ENCODE data around the gene OVCH1. TPM values are rescaled to one million over a fixed set of nuclear protein-coding genes. Genes with fewer than 3 reads are reported as not detected.
A peak's percentile ranks its signal among the peaks of the same experiment; 100 is the strongest.

Gene OVCH1
- total and polyA plus RNA-seq, 10 of the 15 experiments (the other 5 are each of a cell fraction or from before 2014, with no cell fraction given): 0.15 TPM; not detected in 9

DNA sequence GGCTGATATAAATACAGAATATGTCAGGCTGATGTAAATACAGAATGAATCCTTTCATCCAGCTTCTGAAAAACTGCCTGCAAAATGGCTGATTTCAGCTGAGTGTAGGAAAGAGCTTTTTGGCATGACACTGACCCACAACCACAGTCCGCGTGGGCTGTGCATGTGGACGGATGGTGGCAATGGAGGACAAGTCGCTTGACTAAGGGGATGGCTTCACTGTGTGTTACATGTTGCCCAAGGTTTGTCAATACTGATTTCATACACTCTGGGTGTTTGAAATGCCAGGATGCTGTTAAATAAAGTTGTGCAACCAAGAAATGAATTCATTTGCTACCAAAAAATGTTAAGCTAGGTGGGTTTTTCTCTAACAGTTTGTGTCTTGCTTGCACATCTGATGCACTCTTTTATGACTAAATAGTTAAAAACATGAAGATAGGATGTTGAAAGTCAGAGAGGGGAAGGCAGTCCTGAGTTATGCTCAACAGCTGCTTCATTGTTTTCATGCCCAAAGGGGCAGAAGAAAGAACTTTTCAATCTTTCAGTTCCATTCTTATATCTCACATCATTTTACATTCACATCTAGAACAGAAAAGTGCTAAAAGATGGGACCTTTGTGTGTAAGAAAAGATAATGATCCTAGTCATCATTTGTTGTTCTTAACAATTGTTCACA, 36.5 kb upstream of the OVCH1 start:
- in situ Hi-C loops (cut with MboI) (no loop called here), intact Hi-C loops (cut with micrococcal nuclease; ENCODE audit: unreplicated experiment) (no loop called here)
- ATAC-seq (peak; percentile 61), DNase-seq (ENCODE audit: low read depth, low spot score) (no peak), FAIRE-seq (no peak)
- BruUV-seq (replicated peaks): no TSS peak
- ChIA-PET SMC1A (ENCODE audit: uncharacterized antibody, unreplicated experiment) (interaction anchor here (1.0 to 2.2 kb wide), 5 partner anchors 8 to 367 kb away, joined by 3 to 15 read pairs (median 5); no protein-coding TSS in a partner anchor), POLR2A (interaction anchor here (0.6 kb wide), 1 partner anchor 13 kb away, joined by 3 read pairs; no protein-coding TSS in a partner anchor), CTCF (interaction anchor here (1.2 to 1.8 kb wide), 5 partner anchors 9 to 368 kb away, joined by 3 to 8 read pairs (median 4); no protein-coding TSS in a partner anchor), RAD21 (ENCODE audit: unreplicated experiment) (interaction anchor here (1.1 to 2.2 kb wide), 4 partner anchors 11 to 368 kb away, joined by 3 to 14 read pairs (median 3); no protein-coding TSS in a partner anchor)
- Histone ChIP-seq H3K9ac (ENCODE audit: control insufficient read depth, insufficient read depth, low read length) (no peak overlapping the region), H3K4me2 (ENCODE audit: control insufficient read depth, insufficient read depth) (no peak overlapping the region), H2AFZ (ENCODE audit: control insufficient read depth, low read depth, low read length) (no peak overlapping the region), H3K27ac (ENCODE audit: control insufficient read depth, insufficient read depth) (no peak overlapping the region), H3K79me2 (ENCODE audit: control insufficient read depth, insufficient read depth, low read length) (no peaks in the 10 kb centered on the region), H4K20me1 (ENCODE audit: control insufficient read depth, insufficient read depth) (no peaks in the 10 kb centered on the region), H3K4me3 (no peak overlapping the region), H3K27me3 (replicated peaks in 1 of 2; ENCODE audit: control insufficient read depth in 2 of 2, insufficient read depth in 2 of 2, low read length in 1 of 2) (no peaks in the 10 kb centered on the region), H3K9me3 (replicated peaks; ENCODE audit: control insufficient read depth, insufficient read depth, low read length) (no peaks in the 10 kb centered on the region), H3K4me1 (ENCODE audit: control insufficient read depth, insufficient read depth, low read length) (no peaks in the 10 kb centered on the region), H3K36me3 (ENCODE audit: control insufficient read depth in 2 of 2, insufficient read depth in 2 of 2, low read length in 1 of 2) (no peaks in the 10 kb centered on the region)
- TF ChIP-seq, protein P1, sequence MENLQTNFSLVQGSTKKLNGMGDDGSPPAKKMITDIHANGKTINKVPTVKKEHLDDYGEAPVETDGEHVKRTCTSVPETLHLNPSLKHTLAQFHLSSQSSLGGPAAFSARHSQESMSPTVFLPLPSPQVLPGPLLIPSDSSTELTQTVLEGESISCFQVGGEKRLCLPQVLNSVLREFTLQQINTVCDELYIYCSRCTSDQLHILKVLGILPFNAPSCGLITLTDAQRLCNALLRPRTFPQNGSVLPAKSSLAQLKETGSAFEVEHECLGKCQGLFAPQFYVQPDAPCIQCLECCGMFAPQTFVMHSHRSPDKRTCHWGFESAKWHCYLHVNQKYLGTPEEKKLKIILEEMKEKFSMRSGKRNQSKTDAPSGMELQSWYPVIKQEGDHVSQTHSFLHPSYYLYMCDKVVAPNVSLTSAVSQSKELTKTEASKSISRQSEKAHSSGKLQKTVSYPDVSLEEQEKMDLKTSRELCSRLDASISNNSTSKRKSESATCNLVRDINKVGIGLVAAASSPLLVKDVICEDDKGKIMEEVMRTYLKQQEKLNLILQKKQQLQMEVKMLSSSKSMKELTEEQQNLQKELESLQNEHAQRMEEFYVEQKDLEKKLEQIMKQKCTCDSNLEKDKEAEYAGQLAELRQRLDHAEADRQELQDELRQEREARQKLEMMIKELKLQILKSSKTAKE (IDR thresholded peaks at IDR 0.05; ENCODE audit: low read depth, poor library complexity, severe bottlenecking): no peak
- no peak for TF ChIP-seq SIX5 (IDR thresholded peaks at IDR 0.05; ENCODE audit: low read depth, low read length, severe bottlenecking)
- WGBS (ENCODE audit: insufficient coverage, insufficient replicate concordance, low lambda C conversion rate, missing lambda C conversion rate): 50% methylated on average over 4 of the region's 4 CpGs

DNA sequence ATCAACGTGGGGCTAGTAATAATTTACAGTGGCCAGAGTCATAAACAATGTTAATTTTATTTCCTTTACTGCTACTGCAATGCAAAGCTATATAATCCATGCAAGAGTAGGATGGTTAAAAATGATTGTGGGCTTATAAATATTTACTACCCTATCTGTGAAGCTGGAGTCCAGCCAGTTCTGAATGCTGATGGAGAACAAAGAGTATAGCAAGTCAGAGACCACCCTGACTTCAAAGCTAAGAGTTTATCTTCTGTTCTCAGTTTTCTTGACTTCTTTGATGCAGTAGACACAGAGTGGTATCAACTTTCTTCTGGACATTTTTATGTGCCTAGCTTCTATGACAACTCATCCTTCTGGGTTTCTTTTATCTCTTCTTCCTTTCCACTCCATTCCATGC, 34.0 kb upstream of the OVCH1 start:
- H3K27ac ChIP-seq (ENCODE audit: control insufficient read depth, insufficient read depth): no peak overlapping the region
- ChIA-PET POLR2A (no interaction called here), SMC1A (ENCODE audit: uncharacterized antibody, unreplicated experiment) (interaction anchor here (1.0 to 1.5 kb wide), 3 partner anchors 10 to 370 kb away, joined by 3 to 9 read pairs (median 4); no protein-coding TSS in a partner anchor), CTCF (interaction anchor here (1.3 to 1.5 kb wide), 3 partner anchors 9 to 13 kb away, joined by 3 to 4 read pairs (median 4); no protein-coding TSS in a partner anchor), RAD21 (ENCODE audit: unreplicated experiment) (interaction anchor here (1.6 to 2.4 kb wide), 2 partner anchors 11 to 14 kb away, joined by 5 to 12 read pairs; no protein-coding TSS in a partner anchor)
- H3K4me2 ChIP-seq (ENCODE audit: control insufficient read depth, insufficient read depth): no peak overlapping the region
- BruUV-seq (replicated peaks): no TSS peak
- no peak overlapping the region for H2AFZ ChIP-seq (ENCODE audit: control insufficient read depth, low read depth, low read length)
- H3K9me3 ChIP-seq (replicated peaks; ENCODE audit: control insufficient read depth, insufficient read depth, low read length): no peaks in the 10 kb centered on the region
- no peak for FAIRE-seq
- no peaks in the 10 kb centered on the region for H3K4me1 ChIP-seq (ENCODE audit: control insufficient read depth, insufficient read depth, low read length)
- H3K79me2 ChIP-seq (ENCODE audit: control insufficient read depth, insufficient read depth, low read length): no peaks in the 10 kb centered on the region
- H3K36me3 ChIP-seq (ENCODE audit: control insufficient read depth in 2 of 2, insufficient read depth in 2 of 2, low read length in 1 of 2): no peaks in the 10 kb centered on the region
- 0% methylated on average over 1 of the region's 1 CpG for WGBS (ENCODE audit: insufficient coverage, insufficient replicate concordance, low lambda C conversion rate, missing lambda C conversion rate)
- no peak for ATAC-seq
- H3K9ac ChIP-seq (ENCODE audit: control insufficient read depth, insufficient read depth, low read length): no peak overlapping the region
- intact Hi-C loops (cut with micrococcal nuclease; ENCODE audit: unreplicated experiment) (no loop called here), in situ Hi-C loops (cut with MboI) (no loop called here)
- DNase-seq (ENCODE audit: low read depth, low spot score): no peak
- H4K20me1 ChIP-seq (ENCODE audit: control insufficient read depth, insufficient read depth): no peaks in the 10 kb centered on the region
- H3K27me3 ChIP-seq (replicated peaks in 1 of 2; ENCODE audit: control insufficient read depth in 2 of 2, insufficient read depth in 2 of 2, low read length in 1 of 2): no peaks in the 10 kb centered on the region
- H3K4me3 ChIP-seq: no peak overlapping the region
- no peak for TF ChIP-seq TAF1 (IDR thresholded peaks at IDR 0.05; ENCODE audit: borderline replicate concordance, low read depth, low read length)
- no peak for TF ChIP-seq ZNF217 (IDR thresholded peaks at IDR 0.05)
- TF ChIP-seq, protein P2, sequence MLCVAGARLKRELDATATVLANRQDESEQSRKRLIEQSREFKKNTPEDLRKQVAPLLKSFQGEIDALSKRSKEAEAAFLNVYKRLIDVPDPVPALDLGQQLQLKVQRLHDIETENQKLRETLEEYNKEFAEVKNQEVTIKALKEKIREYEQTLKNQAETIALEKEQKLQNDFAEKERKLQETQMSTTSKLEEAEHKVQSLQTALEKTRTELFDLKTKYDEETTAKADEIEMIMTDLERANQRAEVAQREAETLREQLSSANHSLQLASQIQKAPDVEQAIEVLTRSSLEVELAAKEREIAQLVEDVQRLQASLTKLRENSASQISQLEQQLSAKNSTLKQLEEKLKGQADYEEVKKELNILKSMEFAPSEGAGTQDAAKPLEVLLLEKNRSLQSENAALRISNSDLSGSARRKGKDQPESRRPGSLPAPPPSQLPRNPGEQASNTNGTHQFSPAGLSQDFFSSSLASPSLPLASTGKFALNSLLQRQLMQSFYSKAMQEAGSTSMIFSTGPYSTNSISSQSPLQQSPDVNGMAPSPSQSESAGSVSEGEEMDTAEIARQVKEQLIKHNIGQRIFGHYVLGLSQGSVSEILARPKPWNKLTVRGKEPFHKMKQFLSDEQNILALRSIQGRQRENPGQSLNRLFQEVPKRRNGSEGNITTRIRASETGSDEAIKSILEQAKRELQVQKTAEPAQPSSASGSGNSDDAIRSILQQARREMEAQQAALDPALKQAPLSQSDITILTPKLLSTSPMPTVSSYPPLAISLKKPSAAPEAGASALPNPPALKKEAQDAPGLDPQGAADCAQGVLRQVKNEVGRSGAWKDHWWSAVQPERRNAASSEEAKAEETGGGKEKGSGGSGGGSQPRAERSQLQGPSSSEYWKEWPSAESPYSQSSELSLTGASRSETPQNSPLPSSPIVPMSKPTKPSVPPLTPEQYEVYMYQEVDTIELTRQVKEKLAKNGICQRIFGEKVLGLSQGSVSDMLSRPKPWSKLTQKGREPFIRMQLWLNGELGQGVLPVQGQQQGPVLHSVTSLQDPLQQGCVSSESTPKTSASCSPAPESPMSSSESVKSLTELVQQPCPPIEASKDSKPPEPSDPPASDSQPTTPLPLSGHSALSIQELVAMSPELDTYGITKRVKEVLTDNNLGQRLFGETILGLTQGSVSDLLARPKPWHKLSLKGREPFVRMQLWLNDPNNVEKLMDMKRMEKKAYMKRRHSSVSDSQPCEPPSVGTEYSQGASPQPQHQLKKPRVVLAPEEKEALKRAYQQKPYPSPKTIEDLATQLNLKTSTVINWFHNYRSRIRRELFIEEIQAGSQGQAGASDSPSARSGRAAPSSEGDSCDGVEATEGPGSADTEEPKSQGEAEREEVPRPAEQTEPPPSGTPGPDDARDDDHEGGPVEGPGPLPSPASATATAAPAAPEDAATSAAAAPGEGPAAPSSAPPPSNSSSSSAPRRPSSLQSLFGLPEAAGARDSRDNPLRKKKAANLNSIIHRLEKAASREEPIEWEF (IDR thresholded peaks at IDR 0.05; ENCODE audit: insufficient replicate concordance, low read depth, low read length): no peak

Data from GM12878 (cell line).